Calu3 (cell line): ENCODE measurements around the gene CAPN3. TPM values are rescaled to one million over a fixed set of nuclear protein-coding genes. Genes with fewer than 3 reads are reported as not detected.

ENCODE experiments used
- BruUV-seq: library from RNA; stranded (reverse); fragments of 400-500 nt; replicated peaks from 2 replicates; lab custom pipeline; 2021; lab: Mats Ljungman, UMichigan
- CTCF ChIA-PET: fragments of 300-600 bp; sonication (Branson Sonifier 250); formaldehyde crosslinking; loops from one replicate; lab custom pipeline; 2022; ENCODE audit warnings: antibody characterized with exemption; lab: Charles Lee
- DNase-seq: peaks from one replicate; pipeline ENCODE4 v3.0.0; 2022
- H3K27ac Mint-ChIP-seq: one replicate; pipeline ENCODE4 v1.8.0; 2022; ENCODE audit warnings: mixed read lengths; ENCODE audit not compliant: unreplicated experiment
- H3K27me3 Mint-ChIP-seq: one replicate; pipeline ENCODE4 v1.8.0; 2022; ENCODE audit warnings: mixed read lengths; ENCODE audit not compliant: unreplicated experiment
- H3K36me3 Mint-ChIP-seq: one replicate; pipeline ENCODE4 v1.8.0; 2022; ENCODE audit warnings: mild to moderate bottlenecking, moderate library complexity, mixed read lengths; ENCODE audit not compliant: insufficient read depth, unreplicated experiment
- H3K4me1 Mint-ChIP-seq: one replicate; pipeline ENCODE4 v1.8.0; 2022; ENCODE audit warnings: mild to moderate bottlenecking, low read depth, mixed read lengths; ENCODE audit not compliant: unreplicated experiment
- H3K4me3 Mint-ChIP-seq: one replicate; pipeline ENCODE4 v1.8.0; 2022; ENCODE audit warnings: mild to moderate bottlenecking, low read depth, moderate library complexity, mixed read lengths; ENCODE audit not compliant: unreplicated experiment
- H3K9me3 Mint-ChIP-seq: one replicate; pipeline ENCODE4 v1.8.0; 2022; ENCODE audit warnings: low read depth, mixed read lengths; ENCODE audit not compliant: unreplicated experiment
- intact Hi-C: fragments of 100-400 bp; cut with micrococcal nuclease; formaldehyde crosslinking; loops from one replicate; pipeline ENCODE4 v1.10.0; 2022; ENCODE audit not compliant: unreplicated experiment
- total RNA-seq: library from RNA; stranded (reverse); gene quantifications from 2 replicates; pipeline ENCODE4 v1.2.3, GENCODE V29; 2022
- TF ChIP-seq, protein P1 (sequence below): fragments of 200-600 bp; IDR thresholded peaks from one replicate; pipeline ENCODE4 v1.8.0; 2022; ENCODE audit warnings: antibody characterized with exemption; ENCODE audit not compliant: unreplicated experiment

The CAPN3 gene
- total RNA-seq, 1 experiment from 2014 or later, result 2.3 TPM

DNA sequence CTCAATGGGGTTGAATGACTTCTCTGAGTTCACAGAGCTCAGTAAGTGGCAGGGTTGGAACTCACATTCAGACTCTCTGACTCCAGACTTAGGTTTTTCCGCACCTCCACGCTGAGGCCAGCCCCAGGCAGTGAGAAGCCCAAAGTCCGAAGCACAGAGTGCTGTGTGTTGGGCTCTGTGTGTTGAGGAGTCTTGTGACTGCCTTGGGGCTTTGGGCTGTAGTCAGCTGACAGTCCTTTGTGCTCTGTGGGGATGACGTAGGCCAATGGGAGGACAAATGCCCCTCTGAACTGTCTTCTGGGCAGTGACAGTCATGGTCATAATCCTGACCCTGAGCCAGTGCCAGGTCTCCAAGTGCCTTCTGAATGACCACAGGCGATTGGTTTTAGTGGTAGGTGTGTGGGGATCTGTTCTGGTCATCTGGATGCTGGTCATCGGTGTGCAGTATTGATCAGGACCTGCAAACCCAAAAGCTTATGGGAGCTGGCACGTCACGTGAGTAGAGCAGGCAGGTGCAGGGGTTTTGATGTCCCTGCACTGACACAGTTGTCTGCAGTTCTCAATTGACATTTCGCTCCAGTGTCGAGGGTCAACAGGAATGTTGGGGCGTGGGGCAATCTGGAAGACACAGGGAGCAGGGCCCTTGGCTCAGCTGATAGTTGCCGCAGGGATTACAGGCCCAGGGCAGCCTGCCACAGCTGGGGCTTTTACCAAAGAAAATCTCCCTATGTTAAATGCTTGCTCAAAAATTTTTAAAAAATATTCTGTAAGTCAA, 45.3 kb downstream of the CAPN3 start:
- CTCF ChIA-PET, result no interaction called here
- intact Hi-C loops, result no loop called here
- Mint-ChIP-seq H3K36me3 (peaks cover 5% of the 10 kb centered on the region), H3K4me3 (no peak overlapping the region), H3K9me3 (no peaks in the 10 kb centered on the region), H3K27me3 (no peaks in the 10 kb centered on the region), H3K4me1 (no peaks in the 10 kb centered on the region), H3K27ac (no peak overlapping the region)
- no peak for DNase-seq
- BruUV-seq, result no TSS peak
- TF ChIP-seq, protein P1, sequence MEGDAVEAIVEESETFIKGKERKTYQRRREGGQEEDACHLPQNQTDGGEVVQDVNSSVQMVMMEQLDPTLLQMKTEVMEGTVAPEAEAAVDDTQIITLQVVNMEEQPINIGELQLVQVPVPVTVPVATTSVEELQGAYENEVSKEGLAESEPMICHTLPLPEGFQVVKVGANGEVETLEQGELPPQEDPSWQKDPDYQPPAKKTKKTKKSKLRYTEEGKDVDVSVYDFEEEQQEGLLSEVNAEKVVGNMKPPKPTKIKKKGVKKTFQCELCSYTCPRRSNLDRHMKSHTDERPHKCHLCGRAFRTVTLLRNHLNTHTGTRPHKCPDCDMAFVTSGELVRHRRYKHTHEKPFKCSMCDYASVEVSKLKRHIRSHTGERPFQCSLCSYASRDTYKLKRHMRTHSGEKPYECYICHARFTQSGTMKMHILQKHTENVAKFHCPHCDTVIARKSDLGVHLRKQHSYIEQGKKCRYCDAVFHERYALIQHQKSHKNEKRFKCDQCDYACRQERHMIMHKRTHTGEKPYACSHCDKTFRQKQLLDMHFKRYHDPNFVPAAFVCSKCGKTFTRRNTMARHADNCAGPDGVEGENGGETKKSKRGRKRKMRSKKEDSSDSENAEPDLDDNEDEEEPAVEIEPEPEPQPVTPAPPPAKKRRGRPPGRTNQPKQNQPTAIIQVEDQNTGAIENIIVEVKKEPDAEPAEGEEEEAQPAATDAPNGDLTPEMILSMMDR, result no peak

DNA sequence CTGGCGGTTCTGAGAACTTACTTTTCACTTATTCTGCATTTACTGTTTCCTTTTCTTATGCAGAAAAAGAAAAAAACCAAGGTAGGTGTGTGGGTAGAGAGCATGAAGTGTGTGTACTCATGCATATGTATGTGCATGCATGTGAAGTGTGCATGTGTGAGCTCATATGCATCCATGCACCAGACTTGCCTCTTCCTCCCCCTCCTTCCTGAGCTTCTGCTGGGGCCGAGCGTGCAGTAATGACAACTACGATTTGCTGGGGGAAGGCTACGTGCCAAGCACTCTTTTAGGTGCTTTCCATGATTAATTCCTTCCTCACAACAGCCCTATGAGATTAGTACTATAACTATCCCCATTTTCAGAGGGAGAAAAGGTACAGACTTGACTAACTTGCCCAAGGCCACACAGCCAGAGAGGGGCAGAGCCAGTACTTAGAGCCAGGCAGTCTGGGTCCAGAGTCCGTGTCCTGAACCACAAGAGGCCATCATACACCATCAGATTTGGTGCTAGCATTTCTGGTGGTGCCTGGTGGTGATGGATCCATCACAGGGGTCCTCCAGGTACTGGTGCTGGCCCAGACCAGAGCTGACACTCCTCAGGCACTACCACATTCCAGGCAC, 46.7 kb downstream of the CAPN3 start:
- TF ChIP-seq, protein P1, result no peak
- H3K36me3 Mint-ChIP-seq, result peaks cover 3% of the 10 kb centered on the region
- no peak overlapping the region for H3K4me3 Mint-ChIP-seq
- DNase-seq, result no peak
- no peaks in the 10 kb centered on the region for H3K4me1 Mint-ChIP-seq
- H3K27me3 Mint-ChIP-seq, result no peaks in the 10 kb centered on the region
- CTCF ChIA-PET, result no interaction called here
- BruUV-seq, result no TSS peak
- no peaks in the 10 kb centered on the region for H3K9me3 Mint-ChIP-seq
- intact Hi-C loops, result no loop called here
- no peak overlapping the region for H3K27ac Mint-ChIP-seq

DNA sequence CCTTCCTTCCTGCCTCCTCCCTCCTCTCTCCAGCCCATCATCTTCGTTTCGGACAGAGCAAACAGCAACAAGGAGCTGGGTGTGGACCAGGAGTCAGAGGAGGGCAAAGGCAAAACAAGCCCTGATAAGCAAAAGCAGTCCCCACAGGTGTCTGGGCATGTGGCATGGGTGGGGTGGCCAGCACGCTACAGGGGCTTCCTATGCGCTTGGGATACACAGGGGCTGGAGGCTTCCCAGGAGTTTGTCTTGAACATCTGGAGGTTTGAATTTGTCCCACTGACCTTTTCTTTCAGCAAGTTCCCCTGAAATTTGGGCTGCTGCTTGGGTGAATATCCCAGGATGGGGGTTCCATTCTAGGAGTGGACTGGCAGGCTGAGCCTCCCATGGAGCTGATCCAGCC, 48.9 kb downstream of the CAPN3 start:
- H3K4me1 Mint-ChIP-seq, result no peaks in the 10 kb centered on the region
- TF ChIP-seq, protein P1, result no peak
- no peaks in the 10 kb centered on the region for H3K9me3 Mint-ChIP-seq
- DNase-seq, result no peak
- intact Hi-C loops, result no loop called here
- H3K27me3 Mint-ChIP-seq, result no peaks in the 10 kb centered on the region
- CTCF ChIA-PET, result no interaction called here
- H3K36me3 Mint-ChIP-seq, result no peaks in the 10 kb centered on the region
- H3K27ac Mint-ChIP-seq, result no peak overlapping the region
- no peak overlapping the region for H3K4me3 Mint-ChIP-seq
- BruUV-seq, result no TSS peak

DNA sequence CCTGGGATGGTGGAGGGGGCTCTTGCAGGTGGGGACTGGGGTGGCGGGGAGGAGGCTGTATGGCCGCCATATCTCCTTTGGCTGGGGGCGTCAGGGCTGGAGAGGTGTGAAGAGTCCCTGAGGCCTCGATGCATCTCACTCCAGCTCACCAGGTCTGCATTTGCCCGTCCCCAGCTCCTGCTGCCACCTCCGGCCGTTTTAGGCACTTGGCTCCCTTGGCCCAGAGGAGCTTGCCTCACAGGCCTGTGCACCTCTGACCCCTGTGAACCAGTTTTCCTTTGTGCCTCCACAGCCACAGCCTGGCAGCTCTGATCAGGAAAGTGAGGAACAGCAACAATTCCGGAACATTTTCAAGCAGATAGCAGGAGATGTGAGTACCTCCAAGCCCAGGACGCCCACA, 49.7 kb downstream of the CAPN3 start:
- intact Hi-C loops, result no loop called here
- Mint-ChIP-seq H3K27me3 (no peaks in the 10 kb centered on the region), H3K4me1 (no peaks in the 10 kb centered on the region), H3K9me3 (no peaks in the 10 kb centered on the region), H3K36me3 (no peaks in the 10 kb centered on the region), H3K4me3 (no peak overlapping the region), H3K27ac (no peak overlapping the region)
- no TSS peak for BruUV-seq
- TF ChIP-seq, protein P1, result no peak
- no peak for DNase-seq
- CTCF ChIA-PET, result no interaction called here
